Urinary bladder (tissue), 4 donors: Measurements from ENCODE around the gene NPAS2. TPM values are rescaled to one million over a fixed set of nuclear protein-coding genes. Genes with fewer than 3 reads are reported as not detected.

ENCODE experiments used
- DNase-seq: peaks from one replicate; pipeline ENCODE4 v3.0.0-alpha.2; 2015; ENCODE audit errors: extremely low spot score
- H3K27ac ChIP-seq: one replicate; pipeline ENCODE4 v1.5.1; 2013; ENCODE audit warnings: low read depth, mild to moderate bottlenecking, moderate library complexity
- H3K36me3 ChIP-seq: one replicate; pipeline ENCODE4 v1.6.1; 2013; ENCODE audit warnings: mild to moderate bottlenecking, moderate library complexity; ENCODE audit not compliant: insufficient read depth
- H3K4me1 ChIP-seq: one replicate; pipeline ENCODE4 v1.6.1; 2013; ENCODE audit warnings: mild to moderate bottlenecking, moderate library complexity; ENCODE audit not compliant: insufficient read depth
- H3K4me3 ChIP-seq: one replicate; pipeline ENCODE4 v1.5.1; 2013; ENCODE audit warnings: low read depth, low read length
- WGBS: extraction: QIAGEN DNeasy Blood & Tissue Kit; methylation state at CpG from one replicate; pipeline ENCODE4 v1.1.7; 2013; 5-methylcytosine and 5-hydroxymethylcytosine counted together
- polyA plus RNA-seq: library from polyadenylated mRNA; stranded (reverse); fragments of 200-250 nt; gene quantifications from one replicate; pipeline ENCODE4 v1.2.3, GENCODE V29; 2013
- total RNA-seq: library from RNA; depleted of rRNA; stranded (reverse); fragments of >200 nt; gene quantifications from one replicate; pipeline ENCODE4 v1.2.3, GENCODE V29; 2014
- donor health status: healthy with polysubstance abuse.
- donor health status: healthy.

NPAS2 gene
- total and polyA plus RNA-seq, 2 donors: 11.8 to 35.0 TPM

DNA sequence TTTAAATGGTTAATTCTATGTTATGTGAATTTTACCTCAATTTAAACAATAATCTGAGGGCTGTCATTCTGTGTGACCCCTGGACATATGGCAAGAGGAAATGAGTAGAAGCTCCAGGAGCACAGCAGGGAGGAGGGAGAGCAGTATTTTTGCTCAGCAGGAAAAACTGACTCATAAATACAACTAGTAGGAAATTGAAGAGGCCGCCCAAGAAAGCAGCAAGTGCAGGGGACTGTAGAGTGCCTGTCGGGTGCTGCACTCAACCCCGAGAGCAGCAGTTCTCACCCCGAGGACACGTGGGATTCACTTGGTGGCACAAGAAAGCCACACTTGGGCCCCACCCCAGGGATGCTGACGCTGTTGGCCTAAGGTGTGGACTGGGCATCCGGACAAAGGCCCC, 60.8 kb downstream of the NPAS2 start:
- Histone ChIP-seq H3K27ac (no peak overlapping the region), H3K36me3 (no peaks in the 10 kb centered on the region), H3K4me3 (no peak overlapping the region), H3K4me1 (peaks cover 5% of the 10 kb centered on the region)
- WGBS: 87% methylated on average over 7 of the region's 7 CpGs
- no peak for DNase-seq

DNA sequence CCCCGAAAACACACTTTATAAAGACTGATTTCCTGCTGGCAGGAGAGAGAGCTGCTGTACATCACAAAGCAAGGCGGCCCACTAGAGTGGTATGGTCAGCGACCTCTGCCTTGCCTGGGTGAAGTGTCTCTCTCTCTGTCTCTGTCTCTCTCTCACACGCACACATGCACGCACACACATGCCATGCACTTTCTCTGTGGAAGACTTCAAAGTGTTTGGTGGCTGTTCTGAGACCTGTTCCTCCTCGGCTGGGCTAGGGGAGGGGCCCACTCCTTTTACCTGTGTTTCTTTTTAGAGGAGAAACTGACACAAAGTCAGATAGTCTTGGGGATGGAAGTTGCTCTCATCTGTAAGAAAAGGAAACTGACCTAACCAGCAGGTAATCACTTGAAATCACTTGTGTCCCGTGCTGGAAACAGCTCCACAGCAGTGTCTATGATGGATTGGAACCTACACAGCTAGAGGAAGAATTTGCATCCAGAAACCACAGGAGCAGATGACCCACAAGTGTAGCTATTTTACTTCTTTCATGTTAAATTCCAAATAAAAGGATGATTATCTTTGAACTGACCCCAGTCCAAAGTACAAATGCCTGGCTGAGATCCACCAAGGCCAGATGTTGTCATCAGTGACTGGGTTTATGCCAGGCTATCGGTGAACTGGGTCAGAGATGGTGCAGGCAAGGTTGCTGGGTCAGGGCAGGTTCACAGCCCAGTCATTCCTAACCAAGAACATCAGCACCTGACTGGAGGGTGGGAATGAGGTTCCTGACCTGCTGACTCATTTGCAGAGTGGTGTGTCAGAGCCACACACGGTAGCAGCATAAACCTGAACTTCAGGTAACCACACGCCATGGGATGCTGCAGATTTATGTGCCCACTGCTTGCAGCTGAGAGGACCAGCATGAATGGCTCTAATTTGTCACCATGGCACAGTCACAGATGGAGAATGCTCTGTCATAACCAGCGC, 63.0 kb downstream of the NPAS2 start:
- WGBS: 78% methylated on average over 11 of the region's 11 CpGs
- peaks cover 3% of the 10 kb centered on the region for H3K4me1 ChIP-seq

DNA sequence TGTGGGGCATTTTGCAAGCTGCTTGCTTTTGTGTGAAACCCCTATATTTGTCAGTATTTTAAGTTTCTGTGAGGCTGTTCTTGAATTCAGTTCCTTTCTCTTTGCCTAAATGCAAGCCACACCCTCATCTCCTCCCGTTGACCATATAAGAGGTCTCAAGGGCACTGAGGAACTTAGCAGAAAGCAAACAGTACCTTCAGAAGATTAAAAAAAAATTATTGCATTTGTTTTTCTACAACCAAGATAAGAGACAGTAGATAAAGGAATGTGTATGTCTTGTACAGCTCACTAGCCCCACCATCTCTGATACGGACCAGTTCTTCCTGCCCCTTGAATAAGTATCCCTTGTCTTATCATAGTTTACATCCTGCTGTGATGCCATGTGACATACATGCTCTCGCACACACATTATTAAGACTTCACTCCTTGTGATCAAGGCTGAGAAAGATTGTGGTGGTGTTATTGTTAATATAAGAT, 64.2 kb downstream of the NPAS2 start:
- Histone ChIP-seq H3K4me1 (peaks cover 3% of the 10 kb centered on the region), H3K36me3 (no peaks in the 10 kb centered on the region), H3K27ac (no peak overlapping the region), H3K4me3 (no peak overlapping the region)
- WGBS: 26% methylated on average over 3 of the region's 3 CpGs
- no peak for DNase-seq

More for the DNA sequence above, 63.0 kb downstream of the NPAS2 start:
- H3K36me3 ChIP-seq: no peaks in the 10 kb centered on the region
- no peak for DNase-seq
- no peak overlapping the region for H3K4me3 ChIP-seq
- no peak overlapping the region for H3K27ac ChIP-seq

DNA sequence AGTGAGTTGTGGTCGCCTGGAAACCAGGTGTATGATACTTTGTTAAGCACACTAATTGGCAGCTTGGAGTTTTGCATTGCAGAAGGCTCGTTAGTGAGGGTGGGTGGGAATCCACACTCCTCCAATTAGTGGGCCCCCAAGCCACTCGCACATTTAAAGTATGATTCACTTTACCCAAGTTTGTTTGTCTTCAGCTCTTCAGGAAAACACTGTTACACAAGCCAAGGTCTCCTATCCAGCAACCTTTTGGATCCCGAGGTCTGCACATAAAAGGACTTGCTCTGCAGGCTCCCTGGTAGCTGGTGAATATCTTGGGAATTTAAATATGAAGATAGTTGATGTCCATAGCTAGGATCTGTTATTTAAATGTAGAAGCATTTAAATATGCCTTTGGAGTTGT, 66.1 kb downstream of the NPAS2 start:
- no peak for DNase-seq
- Histone ChIP-seq H3K4me3 (no peak overlapping the region), H3K36me3 (no peaks in the 10 kb centered on the region), H3K27ac (no peak overlapping the region), H3K4me1 (peaks cover 1% of the 10 kb centered on the region)
- WGBS: 68% methylated on average over 4 of the region's 4 CpGs

DNA sequence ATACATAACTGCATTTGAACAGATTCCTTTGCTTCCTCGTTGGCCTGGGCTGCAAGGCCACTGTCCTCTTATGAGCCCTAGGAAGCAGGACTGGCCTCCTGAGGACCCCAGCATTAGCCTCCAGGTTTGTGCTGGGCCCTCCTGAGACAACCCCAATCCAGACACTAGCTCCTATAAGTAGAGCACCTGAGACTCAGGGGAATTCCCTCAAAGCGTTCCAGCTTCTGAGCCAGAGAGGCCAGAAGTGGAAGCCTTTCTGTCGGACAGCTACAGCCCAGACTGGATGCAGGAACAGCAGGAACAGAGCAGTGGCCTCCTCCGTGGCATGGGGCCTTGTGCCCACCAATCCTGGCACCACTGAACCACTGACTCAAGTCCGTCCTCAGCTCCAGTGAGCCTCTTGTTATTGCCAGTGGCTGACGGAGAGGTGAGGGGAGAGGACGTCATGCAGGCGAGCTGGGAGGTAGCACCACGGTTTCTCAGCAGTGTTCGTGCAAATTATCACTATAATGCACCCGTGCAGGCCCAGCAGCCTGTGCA, 67.2 kb downstream of the NPAS2 start:
- H3K27ac ChIP-seq: peak overlapping the region; percentile 62
- H3K4me3 ChIP-seq: no peak overlapping the region
- 73% methylated on average over 11 of the region's 11 CpGs for WGBS
- H3K36me3 ChIP-seq: no peaks in the 10 kb centered on the region
- peaks cover 1% of the 10 kb centered on the region for H3K4me1 ChIP-seq
- DNase-seq: no peak

DNA sequence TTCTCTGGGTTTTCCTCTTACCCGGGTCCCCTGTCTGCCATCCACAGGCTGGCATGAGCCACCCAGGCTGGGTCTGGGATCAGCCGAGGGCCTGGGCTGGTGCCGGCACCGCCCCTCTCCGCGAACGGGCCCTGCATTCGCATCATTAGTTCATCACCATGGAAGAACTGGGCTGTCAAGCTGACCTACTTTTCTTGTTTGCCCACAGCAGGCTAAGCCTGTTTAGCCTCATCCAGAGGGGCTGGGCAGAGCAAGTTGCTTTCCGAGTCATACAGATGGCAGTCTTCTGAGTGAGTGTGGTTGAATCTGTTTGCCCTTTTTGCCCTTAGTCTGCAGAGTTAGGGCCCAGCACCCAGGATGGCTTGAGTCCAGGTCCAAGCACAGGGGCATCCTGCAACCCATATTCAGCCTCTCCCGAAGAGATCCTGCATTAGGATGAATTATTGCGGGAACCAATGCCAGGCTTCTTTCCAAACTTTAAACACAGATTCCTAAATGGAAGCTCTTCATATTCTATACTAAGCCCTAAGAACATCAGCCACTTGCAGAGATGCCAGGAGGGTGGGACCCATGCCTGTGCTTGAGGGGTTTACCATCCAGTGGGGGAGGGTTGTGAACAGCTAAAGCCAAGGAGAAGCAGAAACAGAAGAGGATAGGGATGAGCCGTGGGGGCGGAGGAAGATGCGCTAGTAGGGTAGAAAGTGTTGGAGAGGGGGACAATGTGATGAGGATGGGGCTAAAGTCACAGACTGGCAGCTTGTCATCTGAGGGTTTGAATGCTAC, 68.0 kb downstream of the NPAS2 start:
- Histone ChIP-seq H3K4me1 (no peaks in the 10 kb centered on the region), H3K36me3 (no peaks in the 10 kb centered on the region), H3K27ac (peak overlapping the region; percentile 28), H3K4me3 (no peak overlapping the region)
- peak; percentile 26 for DNase-seq
- WGBS: 48% methylated on average over 14 of the region's 14 CpGs

DNA sequence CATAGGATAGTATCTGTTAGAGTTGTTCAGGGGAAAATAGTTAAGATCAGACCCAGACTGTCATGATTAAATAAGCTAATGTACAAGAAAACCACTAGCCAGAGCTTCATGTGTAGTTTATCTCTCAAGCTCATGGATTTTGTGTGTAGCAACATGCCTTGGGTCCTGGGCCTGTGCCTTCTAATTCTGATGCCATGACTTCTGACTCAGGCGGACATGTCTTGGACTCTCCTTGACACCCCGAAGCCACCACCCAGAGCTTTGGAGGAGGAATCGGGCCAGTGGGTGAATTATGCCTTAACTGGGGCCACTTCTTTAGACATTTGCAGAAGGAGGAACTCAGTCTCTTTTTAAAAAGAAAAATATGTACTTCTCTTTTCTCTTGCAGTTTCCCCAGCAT, 68.7 kb downstream of the NPAS2 start:
- 78% methylated on average over 3 of the region's 3 CpGs for WGBS
- Histone ChIP-seq H3K4me1 (no peaks in the 10 kb centered on the region), H3K4me3 (no peak overlapping the region), H3K27ac (peak overlapping the region; percentile 40), H3K36me3 (no peaks in the 10 kb centered on the region)
- no peak for DNase-seq

DNA sequence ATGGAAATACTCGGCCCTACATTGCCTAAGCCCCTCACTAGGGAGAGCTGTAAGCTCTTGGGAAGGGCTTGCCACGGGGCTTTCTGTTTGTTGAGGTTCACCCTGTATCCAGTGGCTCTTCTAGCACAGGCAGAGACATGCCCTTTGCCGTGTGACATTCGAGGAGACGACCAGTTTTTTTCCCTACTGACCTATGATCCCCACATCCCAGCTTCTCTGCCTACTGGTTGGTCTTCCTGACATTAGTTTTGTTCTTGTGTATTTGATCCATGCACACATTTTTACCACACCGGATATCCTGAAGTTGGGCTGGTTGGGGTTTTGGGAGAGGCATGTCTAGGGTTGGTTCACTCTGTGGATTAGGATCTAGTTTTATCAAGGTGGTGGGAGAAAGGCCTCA, 69.3 kb downstream of the NPAS2 start:
- H3K36me3 ChIP-seq: no peaks in the 10 kb centered on the region
- 79% methylated on average over 6 of the region's 6 CpGs for WGBS
- peak overlapping the region; percentile 40 for H3K27ac ChIP-seq
- H3K4me3 ChIP-seq: no peak overlapping the region
- H3K4me1 ChIP-seq: no peaks in the 10 kb centered on the region
- no peak for DNase-seq

DNA sequence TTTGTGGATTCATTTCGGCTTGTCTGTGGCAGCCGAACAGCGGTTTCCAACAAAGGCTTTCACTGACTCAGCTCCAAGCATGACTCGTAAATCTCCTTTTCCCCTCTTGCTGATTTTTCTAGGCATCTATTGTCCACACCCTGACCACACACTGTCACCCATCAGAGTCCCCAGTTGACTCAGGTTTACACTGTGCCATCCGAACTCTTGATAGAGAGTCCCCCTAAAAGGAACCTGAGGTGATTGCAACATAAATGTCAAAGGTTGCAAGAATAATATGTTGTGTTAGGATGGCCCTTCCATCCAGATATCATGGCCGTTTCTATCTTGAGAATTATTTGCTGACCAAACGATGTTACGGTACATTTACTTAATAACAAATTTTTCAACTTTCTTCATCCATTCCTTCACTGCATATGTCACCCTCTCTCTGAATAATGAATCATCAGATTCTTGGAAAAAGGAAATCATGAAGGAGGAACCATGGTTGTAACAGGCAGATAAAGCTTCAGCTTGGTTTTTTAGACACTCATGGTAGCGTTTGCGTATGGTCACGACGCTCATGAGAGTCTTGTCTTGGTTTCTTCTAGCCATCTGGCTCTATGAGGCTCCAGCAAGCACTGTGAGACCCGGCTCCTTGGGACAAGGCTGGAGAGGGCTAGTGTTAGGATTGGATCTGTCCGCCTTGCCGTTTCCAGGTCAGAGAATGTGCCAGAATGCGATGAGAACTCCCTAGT, 72.1 kb downstream of the NPAS2 start:
- WGBS: 80% methylated on average over 16 of the region's 16 CpGs
- Histone ChIP-seq H3K4me3 (no peak overlapping the region), H3K4me1 (no peaks in the 10 kb centered on the region), H3K36me3 (no peaks in the 10 kb centered on the region), H3K27ac (no peak overlapping the region)
- no peak for DNase-seq

DNA sequence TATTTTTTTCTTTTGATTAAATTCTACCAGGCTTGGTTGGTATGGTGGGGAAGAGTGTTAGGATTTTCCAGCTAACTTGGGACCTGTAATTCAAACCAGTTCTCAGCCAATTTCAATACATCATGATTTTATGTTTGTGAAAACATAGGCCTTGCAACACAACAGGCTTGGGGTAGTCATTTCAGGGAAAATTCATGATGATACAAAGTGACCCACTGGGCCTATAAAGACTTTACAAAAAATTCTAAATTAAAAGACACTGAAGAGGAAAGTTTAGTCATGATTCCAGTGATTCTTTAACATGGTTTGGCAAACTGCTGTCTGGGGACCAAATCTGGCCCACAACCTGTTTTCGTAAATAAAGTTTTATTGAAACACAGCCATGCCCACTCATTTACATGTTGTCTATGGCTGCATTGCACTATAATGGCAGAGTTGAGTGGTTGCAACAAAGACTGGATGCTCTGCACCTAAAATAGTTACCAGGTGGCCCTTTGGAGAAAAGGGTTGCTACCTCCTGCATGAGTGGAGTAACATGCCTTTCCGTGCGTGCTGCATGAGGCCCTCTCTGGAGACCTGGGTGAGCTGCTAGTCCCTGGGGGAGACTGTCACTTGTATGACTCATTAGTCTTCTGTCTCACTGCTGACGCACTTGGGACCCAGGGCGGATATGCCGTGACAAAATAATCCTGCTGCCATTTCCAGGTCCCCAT, 73.6 kb downstream of the NPAS2 start:
- Histone ChIP-seq H3K4me1 (no peaks in the 10 kb centered on the region), H3K27ac (no peak overlapping the region), H3K36me3 (no peaks in the 10 kb centered on the region), H3K4me3 (no peak overlapping the region)
- DNase-seq: no peak
- WGBS: 95% methylated on average over 6 of the region's 6 CpGs

DNA sequence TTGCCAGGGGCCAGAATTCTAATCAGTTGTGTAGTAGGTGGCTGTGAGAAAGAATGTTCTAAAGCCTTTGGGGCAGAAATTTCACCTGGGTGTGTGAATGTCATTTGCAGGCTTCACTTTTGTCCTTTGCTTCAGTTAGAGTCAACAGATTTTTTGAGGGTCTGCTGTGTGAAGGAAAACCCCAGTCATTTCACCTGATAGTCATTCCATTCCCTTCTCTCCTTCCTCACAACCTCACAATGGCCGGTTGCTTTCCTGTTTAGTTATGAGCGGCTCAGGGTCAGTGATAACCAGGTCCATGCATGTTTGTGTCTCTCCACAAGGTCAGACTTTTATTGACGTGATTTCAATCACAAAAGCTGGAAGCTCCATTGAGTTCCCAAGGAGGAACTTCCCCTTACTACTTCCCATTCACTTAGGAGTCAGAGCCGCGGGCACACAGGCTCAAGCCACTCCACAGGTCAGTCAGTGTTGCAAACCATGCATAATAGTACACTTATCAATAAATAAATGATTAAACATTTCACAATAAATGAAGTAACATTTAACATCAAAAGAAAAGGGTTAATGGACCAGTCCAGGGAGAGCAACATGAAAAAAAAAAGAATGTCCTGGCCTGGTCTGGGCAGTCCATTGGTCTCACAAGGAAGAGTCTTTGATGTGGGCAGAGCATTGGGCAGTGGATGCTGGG, 74.3 kb downstream of the NPAS2 start:
- H3K27ac ChIP-seq: no peak overlapping the region
- no peak overlapping the region for H3K4me3 ChIP-seq
- no peak for DNase-seq
- WGBS: 85% methylated on average over 5 of the region's 5 CpGs
- H3K36me3 ChIP-seq: no peaks in the 10 kb centered on the region
- H3K4me1 ChIP-seq: no peaks in the 10 kb centered on the region

DNA sequence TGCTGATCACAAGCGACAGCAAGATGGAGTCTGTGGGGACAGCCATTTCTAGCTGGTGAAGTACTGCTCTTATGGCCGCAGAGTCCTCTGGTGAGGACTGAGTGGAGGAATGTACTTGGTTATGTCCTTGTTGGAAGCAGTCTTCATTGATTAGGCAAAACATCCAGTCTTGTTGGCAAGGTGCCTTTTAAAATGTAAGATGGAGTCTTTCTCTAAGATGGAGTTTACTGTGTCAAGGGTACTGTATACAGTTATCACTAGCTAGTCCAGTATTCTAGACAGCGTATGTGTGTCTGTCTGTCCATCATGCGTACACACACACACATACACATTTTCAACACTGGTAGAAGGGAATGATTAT, 74.8 kb downstream of the NPAS2 start:
- WGBS: 98% methylated on average over 4 of the region's 4 CpGs
- H3K36me3 ChIP-seq: no peaks in the 10 kb centered on the region
- DNase-seq: no peak
- H3K27ac ChIP-seq: no peak overlapping the region
- no peaks in the 10 kb centered on the region for H3K4me1 ChIP-seq
- H3K4me3 ChIP-seq: no peak overlapping the region
